CD14-positive monocyte (primary cell): ENCODE data around the gene COMMD8. TPM values are rescaled to one million over a fixed set of nuclear protein-coding genes. Genes with fewer than 3 reads are reported as not detected.

Source experiments
- DNase-seq, 3 donors: peaks; one replicate each; pipeline ENCODE4 v3.0.0-alpha.2; 2011 to 2022
- H2AFZ ChIP-seq: 2 replicates; pipeline ENCODE4 v1.6.0; 2012; ENCODE audit warnings: mild to moderate bottlenecking, low read depth, low read length, inconsistent platforms; ENCODE audit not compliant: insufficient read depth, poor library complexity, severe bottlenecking
- H3K27ac ChIP-seq, 2 donors: 1 replicate in 1 of 2; 2 replicates in 1 of 2; pipeline ENCODE4 v1.5.1; 2012 to 2013; ENCODE audit warnings: low read length in 2 of 2, control low read depth in 1 of 2, inconsistent platforms in 1 of 2, low read depth in 1 of 2, mild to moderate bottlenecking in 1 of 2
- H3K27me3 ChIP-seq, 2 donors: one replicate each; pipeline versions ENCODE4 v1.6.0 to v1.6.1; 2011 to 2013; ENCODE audit warnings: low read length in 2 of 2; ENCODE audit not compliant: control insufficient read depth in 2 of 2, insufficient read depth in 2 of 2
- H3K36me3 ChIP-seq, 2 donors: replicated peaks in 1 of 2; 1 replicate in 1 of 2; 2 replicates in 1 of 2; pipeline versions ENCODE4 v1.5.1 to v1.6.1; 2012 to 2013; ENCODE audit warnings: low read length in 2 of 2, control low read depth in 1 of 2, inconsistent platforms in 1 of 2, mild to moderate bottlenecking in 1 of 2; ENCODE audit not compliant: insufficient read depth in 2 of 2, control insufficient read depth in 1 of 2
- H3K4me1 ChIP-seq, 2 donors: 1 replicate in 1 of 2; 2 replicates in 1 of 2; pipeline versions ENCODE4 v1.5.1 to v1.6.1; 2012 to 2013; ENCODE audit warnings: low read length in 2 of 2, control low read depth in 1 of 2, inconsistent platforms in 1 of 2, mild to moderate bottlenecking in 1 of 2, moderate library complexity in 1 of 2; ENCODE audit not compliant: insufficient read depth in 2 of 2, control insufficient read depth in 1 of 2
- H3K4me2 ChIP-seq: replicated peaks from 2 replicates; pipeline ENCODE3; 2012; ENCODE audit warnings: low read length, moderate library complexity, mild to moderate bottlenecking; ENCODE audit not compliant: poor library complexity, severe bottlenecking; ENCODE audit errors: extremely low read depth
- H3K4me3 ChIP-seq, 3 experiments: fragments of 200-600 bp in 1 of 3; sonication (generic) in 1 of 3; replicated peaks in 1 of 3; 1 replicate in 2 of 3; 2 replicates in 1 of 3; pipeline ENCODE4 v1.5.1; 2011 to 2013; ENCODE audit warnings: low read length in 3 of 3, mild to moderate bottlenecking in 3 of 3, control low read depth in 2 of 3, low read depth in 2 of 3, inconsistent platforms in 1 of 3, moderate library complexity in 1 of 3
- H3K79me2 ChIP-seq: 2 replicates; pipeline ENCODE4 v1.6.0; 2012; ENCODE audit warnings: mild to moderate bottlenecking, control low read depth, inconsistent platforms, low read length, moderate library complexity; ENCODE audit not compliant: insufficient read depth
- H3K9ac ChIP-seq: 2 replicates; pipeline ENCODE4 v1.6.0; 2017; ENCODE audit warnings: low read length, mild to moderate bottlenecking; ENCODE audit not compliant: insufficient read depth, poor library complexity, severe bottlenecking
- H3K9me3 ChIP-seq, 2 donors: replicated peaks in 1 of 2; 1 replicate in 1 of 2; 2 replicates in 1 of 2; pipeline versions ENCODE4 v1.5.1 to v1.6.1; 2012 to 2013; ENCODE audit warnings: low read length in 2 of 2, control low read depth in 1 of 2; ENCODE audit not compliant: control insufficient read depth in 1 of 2, insufficient read depth in 1 of 2
- H4K20me1 ChIP-seq: 2 replicates; pipeline ENCODE4 v1.6.0; 2012; ENCODE audit warnings: mild to moderate bottlenecking, low read length, control low read depth, moderate library complexity; ENCODE audit not compliant: insufficient read depth
- H3K27ac Mint-ChIP-seq, 7 donors: one replicate each; pipeline ENCODE4 v1.8.0; 2020; ENCODE audit warnings: mild to moderate bottlenecking in 7 of 7, mixed read lengths in 7 of 7, moderate library complexity in 6 of 7, inconsistent platforms in 2 of 7
- H3K27me3 Mint-ChIP-seq, 3 donors: one replicate each; pipeline ENCODE4 v1.8.0; 2021 to 2022; ENCODE audit warnings: low read depth in 3 of 3, mild to moderate bottlenecking in 3 of 3, mixed read lengths in 3 of 3, moderate library complexity in 3 of 3, inconsistent platforms in 1 of 3
- H3K36me3 Mint-ChIP-seq, 2 donors: one replicate each; pipeline ENCODE4 v1.8.0; 2020; ENCODE audit warnings: mixed read lengths in 2 of 2, inconsistent platforms in 1 of 2, mild to moderate bottlenecking in 1 of 2
- H3K4me1 Mint-ChIP-seq: one replicate; pipeline ENCODE4 v1.8.0; 2020; ENCODE audit warnings: mild to moderate bottlenecking, mixed read lengths
- H3K4me3 Mint-ChIP-seq, 2 donors: one replicate each; pipeline ENCODE4 v1.8.0; 2020; ENCODE audit warnings: mild to moderate bottlenecking in 2 of 2, mixed read lengths in 2 of 2, moderate library complexity in 1 of 2
- H3K9me3 Mint-ChIP-seq, 7 donors: one replicate each; pipeline ENCODE4 v1.8.0; 2020 to 2022; ENCODE audit warnings: mixed read lengths in 7 of 7, mild to moderate bottlenecking in 6 of 7, moderate library complexity in 6 of 7, inconsistent platforms in 2 of 7
- WGBS: methylation state at CpG from one replicate; pipeline ENCODE4 v1.1.5; 2013; ENCODE audit warnings: missing lambda C conversion rate; ENCODE audit not compliant: insufficient coverage; 5-methylcytosine and 5-hydroxymethylcytosine counted together
- intact Hi-C, 2 donors: fragments of 100-400 bp; cut with micrococcal nuclease; formaldehyde crosslinking; loops; one replicate each; pipeline versions ENCODE4 v1.15.0 to v1.15.1; 2023
- polyA plus RNA-seq, 3 donors: library from polyadenylated mRNA; depleted of rRNA in 1 of 3; unstranded in 2 of 3; stranded (reverse) in 1 of 3; fragments of 300-500 nt in 2 of 3; fragments of >200 nt in 1 of 3; fragmentation: Illumina TruSeq in 2 of 3; gene quantifications; 1 replicate in 2 of 3; 2 replicates in 1 of 3; pipeline ENCODE4 v1.2.3, GENCODE V29; 2012 to 2021
- TF ChIP-seq, protein P1 (sequence below): fragments of 200-600 bp; IDR thresholded peaks from one replicate; pipeline ENCODE4 v1.8.0; 2022; ENCODE audit warnings: antibody characterized with exemption, mild to moderate bottlenecking

COMMD8 gene
- polyA plus RNA-seq, 3 donors = 11.5 to 90.8 (median 71.8) TPM

DNA sequence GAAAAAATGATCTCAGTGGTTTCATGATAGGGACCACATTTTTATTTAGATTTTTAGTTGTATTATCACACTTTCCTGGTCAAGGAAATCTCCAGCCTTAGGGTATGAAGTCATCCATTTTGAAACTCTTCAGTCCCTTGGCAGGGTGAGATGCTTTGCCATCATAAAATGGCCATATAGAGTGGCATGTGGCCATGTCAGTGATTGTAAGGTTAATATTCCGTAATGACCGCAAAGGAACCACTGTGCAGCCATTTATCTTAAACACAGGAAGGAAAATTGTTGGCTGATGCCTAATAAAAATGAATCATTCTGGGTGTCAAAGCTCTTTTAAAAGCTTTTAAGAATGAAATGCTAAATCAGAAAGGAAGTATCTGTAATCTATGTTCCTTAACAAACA, 35.6 kb downstream of the COMMD8 start:
- Histone ChIP-seq H3K27me3 (no peaks in the 10 kb centered on the region), H3K36me3 (no peaks in the 10 kb centered on the region), H3K9me3 (peaks cover 3 to 8% of the 10 kb centered on the region in 2 donors), H2AFZ (no peak overlapping the region), H3K79me2 (no peaks in the 10 kb centered on the region), H3K9ac (no peak overlapping the region), H3K4me3 (no peak overlapping the region), H3K4me2 (no peak overlapping the region), H4K20me1 (no peaks in the 10 kb centered on the region), H3K27ac (no peak overlapping the region), H3K4me1 (peaks cover under 1 to 1% of the 10 kb centered on the region in 2 donors)
- WGBS = no CpG with 5 or more reads among the region's 2 CpGs
- Mint-ChIP-seq H3K4me1 (peaks cover 14% of the 10 kb centered on the region), H3K4me3 (no peak overlapping the region), H3K9me3 (peaks cover 0 to 18% (median 4%) of the 10 kb centered on the region in 7 donors), H3K27me3 (peaks cover 0 to 3% (median 0%) of the 10 kb centered on the region in 3 donors), H3K27ac (no peak overlapping the region), H3K36me3 (no peaks in the 10 kb centered on the region)
- intact Hi-C loops = no loop called here
- DNase-seq = no peak
- TF ChIP-seq, protein P1, sequence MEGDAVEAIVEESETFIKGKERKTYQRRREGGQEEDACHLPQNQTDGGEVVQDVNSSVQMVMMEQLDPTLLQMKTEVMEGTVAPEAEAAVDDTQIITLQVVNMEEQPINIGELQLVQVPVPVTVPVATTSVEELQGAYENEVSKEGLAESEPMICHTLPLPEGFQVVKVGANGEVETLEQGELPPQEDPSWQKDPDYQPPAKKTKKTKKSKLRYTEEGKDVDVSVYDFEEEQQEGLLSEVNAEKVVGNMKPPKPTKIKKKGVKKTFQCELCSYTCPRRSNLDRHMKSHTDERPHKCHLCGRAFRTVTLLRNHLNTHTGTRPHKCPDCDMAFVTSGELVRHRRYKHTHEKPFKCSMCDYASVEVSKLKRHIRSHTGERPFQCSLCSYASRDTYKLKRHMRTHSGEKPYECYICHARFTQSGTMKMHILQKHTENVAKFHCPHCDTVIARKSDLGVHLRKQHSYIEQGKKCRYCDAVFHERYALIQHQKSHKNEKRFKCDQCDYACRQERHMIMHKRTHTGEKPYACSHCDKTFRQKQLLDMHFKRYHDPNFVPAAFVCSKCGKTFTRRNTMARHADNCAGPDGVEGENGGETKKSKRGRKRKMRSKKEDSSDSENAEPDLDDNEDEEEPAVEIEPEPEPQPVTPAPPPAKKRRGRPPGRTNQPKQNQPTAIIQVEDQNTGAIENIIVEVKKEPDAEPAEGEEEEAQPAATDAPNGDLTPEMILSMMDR = no peak

DNA sequence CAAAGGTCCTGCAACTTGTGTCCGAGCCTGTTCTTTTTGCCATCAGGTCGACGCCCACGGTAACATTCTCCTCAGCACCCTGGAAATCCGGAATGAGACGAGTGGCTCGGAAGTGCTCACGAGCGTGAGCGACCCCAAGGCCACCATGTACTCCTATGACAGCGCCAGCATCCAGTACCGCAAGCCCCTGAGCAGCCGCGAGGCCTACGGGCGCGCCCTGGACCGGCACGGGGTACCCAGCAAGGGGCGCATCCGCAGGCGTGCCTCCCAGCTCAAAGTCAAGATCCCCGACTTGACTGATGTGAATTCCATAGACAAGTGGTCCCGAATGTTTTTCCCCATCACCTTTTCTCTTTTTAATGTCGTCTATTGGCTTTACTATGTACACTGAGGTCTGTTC, 37.9 kb downstream of the COMMD8 start:
- TF ChIP-seq, protein P1 = no peak
- intact Hi-C loops = no loop called here

More for the DNA sequence above, 37.9 kb downstream of the COMMD8 start:
- over 99% methylated on average over 25 of the region's 25 CpGs for WGBS
- no peak overlapping the region for H2AFZ ChIP-seq
- H3K9me3 ChIP-seq = peaks cover 3 to 8% of the 10 kb centered on the region in 2 donors
- H3K4me1 ChIP-seq = peaks cover 8% of the 10 kb centered on the region in 2 donors
- no peak overlapping the region for H3K9ac ChIP-seq
- H3K27ac Mint-ChIP-seq = peak overlapping the region in 1 of 7 donors; percentile 0
- no peak overlapping the region for H3K27ac ChIP-seq
- H3K27me3 Mint-ChIP-seq = peaks cover 0 to 3% (median 0%) of the 10 kb centered on the region in 3 donors
- no peaks in the 10 kb centered on the region for H3K27me3 ChIP-seq
- H3K4me2 ChIP-seq = no peak overlapping the region
- no peaks in the 10 kb centered on the region for H3K36me3 Mint-ChIP-seq
- peaks cover 19% of the 10 kb centered on the region for H3K4me1 Mint-ChIP-seq
- H3K79me2 ChIP-seq = no peaks in the 10 kb centered on the region
- no peaks in the 10 kb centered on the region for H4K20me1 ChIP-seq
- DNase-seq = no peak
- no peaks in the 10 kb centered on the region for H3K36me3 ChIP-seq
- no peak overlapping the region for H3K4me3 ChIP-seq
- peaks cover 0 to 15% (median 4%) of the 10 kb centered on the region in 7 donors for H3K9me3 Mint-ChIP-seq
- H3K4me3 Mint-ChIP-seq = no peak overlapping the region
